HepG2 (cell line): ENCODE measurements around the gene SYPL2. TPM values are rescaled to one million over a fixed set of nuclear protein-coding genes. Genes with fewer than 3 reads are reported as not detected.

Experiments used
- ATF3 ChIP-seq: sonication (generic); formaldehyde crosslinking; IDR thresholded peaks from 2 replicates; pipeline ENCODE4 v1.4.0; 2020; ENCODE audit warnings: missing genetic modification reagents
- BCL6 ChIP-seq: IDR thresholded peaks from 2 replicates; pipeline ENCODE4 v1.6.1; 2016; ENCODE audit warnings: missing genetic modification reagents, missing compliant biosample characterization
- BRCA1 ChIP-seq: sonication (generic); formaldehyde crosslinking; IDR thresholded peaks from 2 replicates; pipeline ENCODE4 v1.4.0; 2020; ENCODE audit warnings: missing genetic modification reagents
- CCAR2 ChIP-seq: fragments of 200-400 bp; formaldehyde crosslinking; optimal IDR thresholded peaks from 2 replicates; pipeline ENCODE3; 2018; ENCODE audit warnings: low read depth, mild to moderate bottlenecking, low read length, moderate library complexity
- FOXC1 ChIP-seq: sonication (generic); formaldehyde crosslinking; IDR thresholded peaks from 2 replicates; pipeline ENCODE4 v1.8.0; 2022; ENCODE audit warnings: mild to moderate bottlenecking, missing genetic modification reagents, borderline replicate concordance
- GATAD2A ChIP-seq: IDR thresholded peaks from 2 replicates; pipeline ENCODE4 v1.6.1; 2016
- HOMEZ ChIP-seq: IDR thresholded peaks from 2 replicates; pipeline ENCODE4 v1.6.1; 2016; ENCODE audit warnings: low read depth
- HOXA3 ChIP-seq: sonication (generic); formaldehyde crosslinking; IDR thresholded peaks from 2 replicates; pipeline ENCODE4 v1.5.0; 2020; ENCODE audit warnings: missing genetic modification reagents
- KAT2B ChIP-seq: fragments of 150-350 bp; IDR thresholded peaks from 2 replicates; pipeline ENCODE4 v1.6.1; 2014; ENCODE audit warnings: low read depth, low read length, borderline replicate concordance
- KDM2A ChIP-seq: sonication (generic); formaldehyde crosslinking; IDR thresholded peaks from 2 replicates; pipeline ENCODE4 v1.4.0; 2020; ENCODE audit warnings: low read depth, missing genetic modification reagents, borderline replicate concordance
- MBD4 ChIP-seq: IDR thresholded peaks from 2 replicates; pipeline ENCODE4 v1.6.1; 2012; ENCODE audit warnings: low read length, inconsistent platforms, borderline replicate concordance
- MXD4 ChIP-seq: IDR thresholded peaks from 2 replicates; pipeline ENCODE4 v1.6.1; 2016; ENCODE audit warnings: mild to moderate bottlenecking, missing biosample characterization, missing genetic modification reagents
- PAWR ChIP-seq: sonication (generic); formaldehyde crosslinking; IDR thresholded peaks from 2 replicates; pipeline ENCODE4 v1.4.0; 2020; ENCODE audit warnings: missing genetic modification reagents, mild to moderate bottlenecking, borderline replicate concordance
- PRDM15 ChIP-seq: sonication (generic); formaldehyde crosslinking; IDR thresholded peaks from 2 replicates; pipeline ENCODE4 v1.4.0; 2020; ENCODE audit warnings: missing genetic modification reagents
- PTBP1 ChIP-seq: fragments of 200-400 bp; formaldehyde crosslinking; IDR thresholded peaks from 2 replicates; pipeline ENCODE4 v1.6.1; 2018; ENCODE audit warnings: low read length, low read depth; ENCODE audit not compliant: poor library complexity, severe bottlenecking
- RXRA ChIP-seq: sonication (generic); formaldehyde crosslinking; IDR thresholded peaks from 2 replicates; pipeline ENCODE4 v1.5.1; 2020; ENCODE audit warnings: missing genetic modification reagents
- SNAI1 ChIP-seq: sonication (generic); formaldehyde crosslinking; IDR thresholded peaks from 2 replicates; pipeline ENCODE4 v1.5.0; 2020; ENCODE audit warnings: mild to moderate bottlenecking, missing genetic modification reagents, borderline replicate concordance
- SNRNP70 ChIP-seq: fragments of 200-400 bp; formaldehyde crosslinking; IDR thresholded peaks from 2 replicates; pipeline ENCODE4 v1.6.1; 2017; ENCODE audit warnings: mild to moderate bottlenecking, low read depth, low read length, moderate library complexity
- ZFP82 ChIP-seq: sonication (generic); formaldehyde crosslinking; IDR thresholded peaks from 2 replicates; pipeline ENCODE4 v1.5.1; 2020; ENCODE audit warnings: mild to moderate bottlenecking, missing genetic modification reagents, borderline replicate concordance
- ZIK1 ChIP-seq: sonication (generic); formaldehyde crosslinking; IDR thresholded peaks from 2 replicates; pipeline ENCODE4 v1.5.0; 2020; ENCODE audit warnings: mild to moderate bottlenecking, low read depth, missing genetic modification reagents, borderline replicate concordance
- ZNF503 ChIP-seq: sonication (generic); formaldehyde crosslinking; IDR thresholded peaks from 2 replicates; pipeline ENCODE4 v1.4.0; 2020; ENCODE audit warnings: missing genetic modification reagents
- polyA plus RNA-seq, 8 experiments: library from polyadenylated mRNA; depleted of rRNA in 3 of 8; stranded (reverse) in 7 of 8; unstranded in 1 of 8; fragments of >200 nt; fragmentation: Illumina TruSeq in 4 of 8; extraction: Trizol in 4 of 8; gene quantifications; 2 replicates each; pipeline versions ENCODE4 v1.2.1 to v1.2.3, GENCODE V29; 2011 to 2016; ENCODE audit warnings: low read depth in 4 of 8, missing spikeins in 1 of 8, mixed read lengths in 1 of 8; ENCODE audit not compliant: insufficient read depth in 1 of 8
- total RNA-seq, 5 experiments: library from RNA; depleted of rRNA; stranded (reverse); fragments of >200 nt; fragmentation: Illumina TruSeq; extraction: Trizol; gene quantifications; 2 replicates each; pipeline ENCODE4 v1.2.3, GENCODE V29; 2016; ENCODE audit warnings: low read depth in 1 of 5

SYPL2 gene
- total and polyA plus RNA-seq, 2 of the 13 experiments (the other 11 are each of a cell fraction or from before 2014, with no cell fraction given): 0.17 to 0.24 TPM

GRCh38 chr1:109483672-109484518, 17.5 kb downstream of the SYPL2 start, which contains the start of gene ATXN7L2 (continued):
- TF ChIP-seq PRDM15 (CRISPR knock-in tag) (0 out of 2 replicates have a peak, but pooled peaks have one; percentile 31), PTBP1 (no peak), BRCA1 (CRISPR knock-in tag) (no peak), MBD4 (no peak), PAWR (no peak), HOXA3 (CRISPR knock-in tag) (peak; percentile 83), GATAD2A (CRISPR knock-in tag) (peak; percentile 41; the same call in 1 of the 2 replicates), MXD4 (CRISPR knock-in tag) (no peak; the same call in 1 of the 2 replicates), ATF3 (CRISPR knock-in tag) (peak; percentile 39; the same call in 1 of the 2 replicates), BCL6 (CRISPR knock-in tag) (peak; percentile 36; the same call in 1 of the 2 replicates), HOMEZ (CRISPR knock-in tag) (no peak), KAT2B (no peak), RXRA (CRISPR knock-in tag) (no peak; the same call in 1 of the 2 replicates), FOXC1 (CRISPR knock-in tag) (peak; percentile 87; the same call in 1 of the 2 replicates), ZIK1 (CRISPR knock-in tag) (peak; percentile 83; the same call in 1 of the 2 replicates), SNAI1 (CRISPR knock-in tag) (no peak), ZNF503 (CRISPR knock-in tag) (no peak), CCAR2 (no peak), SNRNP70 (no peak), KDM2A (CRISPR knock-in tag) (peak; percentile 77), ZFP82 (no peak)
